HG03064 (cell line): ENCODE results near the gene LYZL1.
"Not testable (repeated sequence)": the region's sequence is repeated elsewhere in the genome, so short reads cannot be mapped to it uniquely, and the experiment has no call there.

ENCODE experiments used
- ATAC-seq: cut with Tn5 transposase; IDR thresholded peaks from one replicate; pipeline ENCODE4 v1.9.1; 2021; ENCODE audit warnings: low read depth; ENCODE audit not compliant: unreplicated experiment

Gene LYZL1

GRCh38 chr10:29288906-29289305 lies at the start of gene LYZL1:
TSS of gene LYZL1 (plus strand) at chr10:29289070. CDS start at chr10:29291868, 2,798 bp downstream.
- not testable (repeated sequence) for ATAC-seq

- no peak for ATAC-seq
Measured at GRCh38 chr10:29239569-29240472, 49.0 kb upstream of the LYZL1 start.

- no peak for ATAC-seq
Measured at GRCh38 chr10:29240986-29241660, 47.7 kb upstream of the LYZL1 start.

- ATAC-seq, result no peak
Measured at GRCh38 chr10:29241925-29242324, 46.9 kb upstream of the LYZL1 start.

- no peak for ATAC-seq
Measured at GRCh38 chr10:29243066-29243465, 45.8 kb upstream of the LYZL1 start.

GRCh38 chr10:29243750-29244149 lies 45.1 kb upstream of the LYZL1 start:
- no peak for ATAC-seq

- ATAC-seq, result no peak
Measured at GRCh38 chr10:29244978-29245377, 43.9 kb upstream of the LYZL1 start.

- no peak for ATAC-seq
Measured at GRCh38 chr10:29245476-29245875, 43.4 kb upstream of the LYZL1 start.

GRCh38 chr10:29246449-29246848 lies 42.4 kb upstream of the LYZL1 start:
- no peak for ATAC-seq

- no peak for ATAC-seq
Measured at GRCh38 chr10:29248158-29248557, 40.7 kb upstream of the LYZL1 start.

GRCh38 chr10:29249018-29249417 lies 39.9 kb upstream of the LYZL1 start:
- ATAC-seq, result no peak

GRCh38 chr10:29250066-29250465 lies 38.8 kb upstream of the LYZL1 start:
- no peak for ATAC-seq

- ATAC-seq, result no peak
Measured at GRCh38 chr10:29252811-29253689, 35.8 kb upstream of the LYZL1 start.

GRCh38 chr10:29253690-29254029 lies 35.2 kb upstream of the LYZL1 start:
- no peak for ATAC-seq

GRCh38 chr10:29254123-29255046 lies 34.5 kb upstream of the LYZL1 start:
- ATAC-seq, result no peak

GRCh38 chr10:29255104-29255503 lies 33.8 kb upstream of the LYZL1 start:
- ATAC-seq, result no peak

GRCh38 chr10:29256019-29256418 lies 32.9 kb upstream of the LYZL1 start:
- no peak for ATAC-seq

GRCh38 chr10:29256586-29256985 lies 32.3 kb upstream of the LYZL1 start:
- no peak for ATAC-seq

GRCh38 chr10:29257106-29257783 lies 31.6 kb upstream of the LYZL1 start:
- ATAC-seq, result no peak
